PFSK-1 (cell line): ENCODE data around the gene GBP7.

Source experiments
- POLR2AphosphoS5 ChIP-seq: IDR thresholded peaks from 2 replicates; pipeline ENCODE4 v1.6.1; 2012; ENCODE audit warnings: low read depth, mild to moderate bottlenecking, control low read depth, low read length, moderate library complexity
- TAF1 ChIP-seq: IDR thresholded peaks from 2 replicates; pipeline ENCODE4 v1.6.1; 2012; ENCODE audit warnings: low read length, control low read depth, borderline replicate concordance; ENCODE audit not compliant: insufficient read depth
- TF ChIP-seq, protein P1 (sequence below), 2 experiments: IDR thresholded peaks; 2 replicates each; pipeline versions ENCODE4 v1.6.1 to v1.8.0; 2011 to 2012; ENCODE audit warnings: low read depth in 2 of 2, low read length in 2 of 2, control low read depth in 1 of 2, inconsistent platforms in 1 of 2, mild to moderate bottlenecking in 1 of 2, moderate library complexity in 1 of 2; ENCODE audit not compliant: insufficient read depth in 1 of 2

DNA sequence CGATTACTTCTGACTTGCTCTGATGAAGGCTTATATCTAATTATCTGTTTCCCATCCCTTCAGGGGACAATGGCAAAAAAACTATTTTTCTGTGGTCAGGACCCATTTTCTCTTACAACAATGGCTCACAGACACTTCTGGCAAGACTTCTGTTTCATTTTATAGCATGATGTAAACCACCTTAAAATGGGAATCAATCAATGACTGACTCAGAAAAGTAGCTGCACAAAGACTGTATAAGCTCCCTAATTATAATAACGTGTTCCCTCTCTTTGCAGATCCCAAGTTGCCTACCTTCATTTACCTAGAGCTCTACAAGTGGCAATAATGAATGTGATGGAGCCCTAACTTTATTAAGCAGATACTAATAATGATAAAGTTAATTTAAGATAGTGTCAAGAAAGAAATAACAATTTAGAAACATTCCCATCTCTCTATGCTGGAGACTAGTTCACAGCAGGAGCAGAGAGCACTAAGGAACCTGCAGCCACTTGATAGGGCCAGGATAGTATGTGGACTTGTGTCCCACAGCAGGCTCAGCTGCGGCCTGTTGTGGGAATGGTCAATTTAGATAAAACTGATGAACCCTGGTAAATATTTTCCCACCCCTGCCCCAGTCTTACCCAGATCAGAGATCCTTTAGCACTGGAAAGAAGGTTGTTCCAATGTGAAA lies 50.4 kb downstream of the GBP7 start:
- TF ChIP-seq POLR2AphosphoS5 = no peak
- no peak for TF ChIP-seq TAF1
- TF ChIP-seq, protein P1, sequence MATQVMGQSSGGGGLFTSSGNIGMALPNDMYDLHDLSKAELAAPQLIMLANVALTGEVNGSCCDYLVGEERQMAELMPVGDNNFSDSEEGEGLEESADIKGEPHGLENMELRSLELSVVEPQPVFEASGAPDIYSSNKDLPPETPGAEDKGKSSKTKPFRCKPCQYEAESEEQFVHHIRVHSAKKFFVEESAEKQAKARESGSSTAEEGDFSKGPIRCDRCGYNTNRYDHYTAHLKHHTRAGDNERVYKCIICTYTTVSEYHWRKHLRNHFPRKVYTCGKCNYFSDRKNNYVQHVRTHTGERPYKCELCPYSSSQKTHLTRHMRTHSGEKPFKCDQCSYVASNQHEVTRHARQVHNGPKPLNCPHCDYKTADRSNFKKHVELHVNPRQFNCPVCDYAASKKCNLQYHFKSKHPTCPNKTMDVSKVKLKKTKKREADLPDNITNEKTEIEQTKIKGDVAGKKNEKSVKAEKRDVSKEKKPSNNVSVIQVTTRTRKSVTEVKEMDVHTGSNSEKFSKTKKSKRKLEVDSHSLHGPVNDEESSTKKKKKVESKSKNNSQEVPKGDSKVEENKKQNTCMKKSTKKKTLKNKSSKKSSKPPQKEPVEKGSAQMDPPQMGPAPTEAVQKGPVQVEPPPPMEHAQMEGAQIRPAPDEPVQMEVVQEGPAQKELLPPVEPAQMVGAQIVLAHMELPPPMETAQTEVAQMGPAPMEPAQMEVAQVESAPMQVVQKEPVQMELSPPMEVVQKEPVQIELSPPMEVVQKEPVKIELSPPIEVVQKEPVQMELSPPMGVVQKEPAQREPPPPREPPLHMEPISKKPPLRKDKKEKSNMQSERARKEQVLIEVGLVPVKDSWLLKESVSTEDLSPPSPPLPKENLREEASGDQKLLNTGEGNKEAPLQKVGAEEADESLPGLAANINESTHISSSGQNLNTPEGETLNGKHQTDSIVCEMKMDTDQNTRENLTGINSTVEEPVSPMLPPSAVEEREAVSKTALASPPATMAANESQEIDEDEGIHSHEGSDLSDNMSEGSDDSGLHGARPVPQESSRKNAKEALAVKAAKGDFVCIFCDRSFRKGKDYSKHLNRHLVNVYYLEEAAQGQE (IDR thresholded peaks at IDR 0.05; ENCODE audit: insufficient read depth in 1 of 2, low read depth in 2 of 2, low read length in 2 of 2) = no peak
